ENCODE results near the gene LCORL.

DNA sequence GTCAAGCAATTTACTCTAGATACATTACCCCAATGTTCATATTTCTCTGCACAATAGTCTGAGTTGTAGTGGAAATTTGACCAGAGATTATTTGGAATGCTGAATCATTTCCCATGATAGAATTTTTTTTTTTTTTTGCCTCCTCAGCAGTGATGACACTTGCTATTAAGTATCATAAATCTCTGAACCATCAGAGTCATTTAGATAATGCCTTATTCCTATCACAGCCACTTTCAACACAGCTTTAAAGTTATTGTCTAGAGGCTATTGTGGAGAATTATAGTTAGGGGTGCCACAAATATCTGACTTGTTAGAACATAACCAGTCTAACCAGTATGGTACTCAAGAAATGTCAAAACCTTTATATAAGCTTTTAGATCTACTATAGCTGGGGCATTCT, 79.8 kb downstream of the LCORL start:
- TF ChIP-seq, protein P1, sequence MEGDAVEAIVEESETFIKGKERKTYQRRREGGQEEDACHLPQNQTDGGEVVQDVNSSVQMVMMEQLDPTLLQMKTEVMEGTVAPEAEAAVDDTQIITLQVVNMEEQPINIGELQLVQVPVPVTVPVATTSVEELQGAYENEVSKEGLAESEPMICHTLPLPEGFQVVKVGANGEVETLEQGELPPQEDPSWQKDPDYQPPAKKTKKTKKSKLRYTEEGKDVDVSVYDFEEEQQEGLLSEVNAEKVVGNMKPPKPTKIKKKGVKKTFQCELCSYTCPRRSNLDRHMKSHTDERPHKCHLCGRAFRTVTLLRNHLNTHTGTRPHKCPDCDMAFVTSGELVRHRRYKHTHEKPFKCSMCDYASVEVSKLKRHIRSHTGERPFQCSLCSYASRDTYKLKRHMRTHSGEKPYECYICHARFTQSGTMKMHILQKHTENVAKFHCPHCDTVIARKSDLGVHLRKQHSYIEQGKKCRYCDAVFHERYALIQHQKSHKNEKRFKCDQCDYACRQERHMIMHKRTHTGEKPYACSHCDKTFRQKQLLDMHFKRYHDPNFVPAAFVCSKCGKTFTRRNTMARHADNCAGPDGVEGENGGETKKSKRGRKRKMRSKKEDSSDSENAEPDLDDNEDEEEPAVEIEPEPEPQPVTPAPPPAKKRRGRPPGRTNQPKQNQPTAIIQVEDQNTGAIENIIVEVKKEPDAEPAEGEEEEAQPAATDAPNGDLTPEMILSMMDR (IDR thresholded peaks at IDR 0.05): no peak
- no peak for TF ChIP-seq POLR2A (IDR thresholded peaks at IDR 0.05)

Data from thyroid gland (tissue), 4 donors.